Mucosa of gallbladder (tissue), 1 donor: ENCODE measurements around the gene RSPH6A. TPM values are rescaled to one million over a fixed set of nuclear protein-coding genes. Genes with fewer than 3 reads are reported as not detected.
A peak's percentile ranks its signal among the peaks of the same experiment; 100 is the strongest.

Experiments used
- DNase-seq: peaks from one replicate; pipeline ENCODE4 v3.0.0-alpha.2; 2020; ENCODE audit warnings: low spot score
- total RNA-seq: library from RNA; stranded (reverse); gene quantifications from one replicate; pipeline ENCODE4 v1.2.1, GENCODE V29; 2021
- donor health status: DM: no; HTN: no; CAD: no.

Gene RSPH6A
- total RNA-seq, 1 donor from 2014 or later = 0.09 TPM

- DNase-seq = no peak
These were observed 10.1 kb upstream of the RSPH6A start for GRCh38 chr19:45825263-45825605.

DNA sequence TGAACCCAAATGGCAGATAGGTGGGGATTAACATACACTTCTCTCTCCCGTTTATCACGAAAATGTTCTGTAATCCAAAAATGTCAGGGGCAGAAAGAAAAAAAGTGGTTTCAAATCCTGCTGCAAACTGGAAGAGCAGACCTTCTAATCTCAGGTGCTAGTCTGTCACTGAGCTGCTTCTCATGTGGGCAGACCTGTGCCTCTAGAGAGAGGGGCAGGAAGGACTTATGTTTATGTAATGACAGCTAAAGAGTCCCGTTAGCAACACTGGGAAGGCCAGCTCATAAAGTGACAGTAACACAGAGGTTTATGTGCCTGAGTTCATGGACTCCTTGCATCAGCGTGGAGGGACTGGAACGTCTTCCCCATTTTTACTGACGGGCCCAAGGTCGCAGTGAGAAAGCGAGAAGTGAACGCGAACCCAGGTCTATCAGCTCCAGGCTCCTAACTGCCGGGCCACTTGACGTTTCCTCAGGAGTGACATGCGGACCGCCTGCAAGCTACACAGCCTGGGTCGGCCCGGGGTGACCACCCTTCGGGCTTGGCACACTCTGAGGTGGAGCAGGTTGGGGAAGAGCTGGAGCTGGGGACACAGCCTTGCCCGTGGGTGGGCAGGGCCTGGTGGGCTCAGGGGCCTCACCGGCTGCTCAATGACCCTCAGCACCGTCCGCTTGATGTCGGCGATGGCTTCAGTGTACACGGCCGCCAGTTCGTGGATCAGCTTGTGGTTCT, 9.6 kb upstream of the RSPH6A start:
- no peak for DNase-seq

- DNase-seq = peak; percentile 37
These were observed 8.9 kb upstream of the RSPH6A start for GRCh38 chr19:45824041-45824471.

GRCh38 chr19:45823182-45823581, 8.1 kb upstream of the RSPH6A start:
- DNase-seq = no peak

GRCh38 chr19:45822716-45823115, 7.6 kb upstream of the RSPH6A start:
- DNase-seq = no peak

- DNase-seq = no peak
These were observed 6.5 kb upstream of the RSPH6A start for GRCh38 chr19:45821570-45821969.

- no peak for DNase-seq
These were observed 6.0 kb upstream of the RSPH6A start for GRCh38 chr19:45821103-45821521.

- no peak for DNase-seq
These were observed 5.5 kb upstream of the RSPH6A start for GRCh38 chr19:45820413-45821102.

- no peak for DNase-seq
These were observed 4.7 kb upstream of the RSPH6A start for GRCh38 chr19:45819769-45820168.

DNA sequence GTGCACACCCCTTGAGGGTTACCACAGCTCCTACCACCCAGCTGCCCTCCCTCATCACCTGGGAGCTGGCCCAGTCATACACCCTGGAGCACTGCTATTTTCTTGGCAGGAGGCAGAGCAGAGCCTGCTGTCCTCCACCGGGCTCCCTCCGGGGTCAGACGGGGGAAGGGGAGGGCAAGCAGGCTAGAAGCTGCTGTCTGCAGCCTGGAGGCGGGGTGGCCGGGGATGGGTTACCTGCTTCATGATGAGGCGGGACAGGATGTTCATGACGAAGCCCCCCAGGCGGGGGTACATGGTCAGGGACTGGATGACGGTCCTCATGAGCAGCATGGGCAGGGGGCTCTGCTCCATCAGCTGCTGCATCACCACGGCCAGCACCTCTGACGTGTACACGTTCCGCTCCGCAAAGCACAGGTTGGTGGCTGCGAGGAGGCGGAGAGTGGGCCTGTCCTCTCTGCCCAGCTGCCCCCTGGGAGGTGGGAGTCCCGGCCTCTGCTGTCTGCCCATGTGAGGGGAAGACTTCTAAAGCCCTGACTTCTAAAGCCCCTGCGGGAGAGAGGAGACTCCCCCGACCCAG, 2.7 kb upstream of the RSPH6A start:
- DNase-seq = no peak

- peak; percentile 94 for DNase-seq
These were observed 2.1 kb upstream of the RSPH6A start for GRCh38 chr19:45817010-45817724.

DNA sequence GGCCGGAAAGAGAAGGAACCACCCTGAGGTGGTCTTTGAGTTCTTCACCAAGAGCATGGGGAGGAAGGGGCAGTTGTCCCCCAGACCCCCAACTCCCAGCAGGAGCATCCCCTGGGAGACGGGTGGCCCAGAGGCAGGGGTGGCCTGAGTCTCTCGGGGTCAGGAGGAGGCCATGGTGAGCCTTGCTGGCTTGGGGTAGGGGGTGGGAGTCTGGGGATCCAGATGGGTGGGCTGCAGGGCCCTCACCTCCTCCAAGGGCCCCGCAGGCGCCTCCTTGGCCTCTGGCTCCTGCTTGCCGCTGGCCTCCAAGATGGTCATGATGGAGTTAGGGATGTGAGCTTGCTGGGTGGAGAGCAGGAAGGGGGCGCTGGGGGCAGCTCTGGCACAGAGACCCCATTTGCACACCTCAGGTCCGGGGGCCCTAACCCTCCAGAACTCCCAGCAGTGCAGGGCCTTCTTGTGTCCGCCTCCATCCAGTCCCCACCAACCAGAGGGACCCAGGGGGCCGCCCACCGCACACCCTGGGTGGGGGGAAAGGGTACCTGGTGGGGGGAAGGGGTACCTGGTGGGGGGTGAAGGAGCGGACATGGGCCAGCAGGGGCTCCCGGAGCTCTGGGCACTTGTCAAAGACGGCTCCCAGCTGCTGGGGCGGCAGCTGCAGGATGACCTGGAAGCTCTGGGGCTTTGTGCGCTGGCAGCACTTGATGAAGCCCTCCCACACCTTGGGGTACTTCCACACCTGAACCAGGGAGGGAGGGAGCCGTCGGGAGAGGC, 1.3 kb upstream of the RSPH6A start:
- DNase-seq = no peak

DNA sequence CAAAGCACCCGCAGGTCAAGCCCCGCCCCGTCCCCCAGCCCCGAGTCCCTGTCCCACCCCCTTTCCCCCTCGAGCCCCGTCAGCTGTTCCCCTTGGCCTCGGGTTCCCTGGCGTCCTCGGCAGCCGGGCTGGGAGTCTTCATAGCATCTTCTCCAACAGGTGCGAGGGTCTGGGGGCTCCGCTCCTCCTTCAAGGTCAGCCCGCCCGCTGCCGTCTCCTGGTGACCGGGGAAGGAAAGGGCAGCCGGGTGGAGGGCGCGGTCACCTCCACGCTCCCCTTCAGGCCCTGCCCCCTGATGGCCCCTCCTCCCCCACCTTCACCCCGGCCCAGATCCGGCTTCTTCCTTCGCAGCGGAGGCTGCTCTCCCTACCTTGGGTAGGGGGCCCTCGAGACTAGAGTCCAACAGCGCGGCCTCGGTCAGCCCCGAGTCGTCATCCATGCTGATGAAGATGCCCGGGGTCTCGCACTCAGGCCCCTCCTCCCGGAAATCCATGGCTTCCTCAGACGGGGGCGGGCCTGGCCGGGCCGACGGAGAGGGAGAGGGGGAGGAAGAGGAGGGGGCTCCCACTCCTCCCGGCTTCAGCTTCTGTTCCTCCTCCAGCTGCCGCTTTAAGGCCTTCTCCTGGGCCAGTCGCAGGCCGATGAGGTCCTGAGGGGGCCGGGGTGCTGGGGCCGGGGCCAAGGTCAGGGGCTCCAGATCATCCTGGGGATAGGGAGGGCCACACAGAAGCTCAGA, 541 bp upstream of the RSPH6A start:
- no peak for DNase-seq

DNA sequence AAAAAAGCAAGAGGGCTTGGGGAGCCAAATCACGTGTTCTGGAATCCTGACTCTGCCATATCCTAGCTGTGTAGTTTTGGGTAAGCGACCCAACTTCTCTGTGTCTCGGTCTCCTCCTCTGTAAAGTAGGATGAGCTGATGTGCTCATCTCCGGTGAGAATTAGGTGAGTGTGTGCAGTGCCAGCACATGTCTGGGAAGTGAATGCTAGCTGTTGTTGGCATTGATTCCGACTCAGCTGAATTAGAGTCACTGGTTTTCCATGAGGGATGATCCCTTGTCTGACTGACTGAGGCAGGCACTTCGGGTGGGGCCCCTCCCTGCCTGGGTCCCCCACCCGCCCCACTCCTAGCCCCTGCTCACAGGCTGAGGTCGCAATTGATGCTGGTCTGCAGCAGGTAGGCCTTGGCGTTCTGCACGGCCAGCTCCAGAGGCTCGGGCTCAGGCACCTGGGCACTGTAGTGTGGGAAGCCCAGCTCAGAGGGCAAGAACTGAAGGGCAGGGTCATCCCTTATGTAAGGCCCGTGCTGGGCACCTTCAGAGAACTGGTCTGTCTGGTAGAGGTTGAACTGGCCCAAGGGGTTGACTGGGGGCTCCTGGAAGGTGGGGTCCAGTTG, 835 bp downstream of the RSPH6A start:
- no peak for DNase-seq

DNA sequence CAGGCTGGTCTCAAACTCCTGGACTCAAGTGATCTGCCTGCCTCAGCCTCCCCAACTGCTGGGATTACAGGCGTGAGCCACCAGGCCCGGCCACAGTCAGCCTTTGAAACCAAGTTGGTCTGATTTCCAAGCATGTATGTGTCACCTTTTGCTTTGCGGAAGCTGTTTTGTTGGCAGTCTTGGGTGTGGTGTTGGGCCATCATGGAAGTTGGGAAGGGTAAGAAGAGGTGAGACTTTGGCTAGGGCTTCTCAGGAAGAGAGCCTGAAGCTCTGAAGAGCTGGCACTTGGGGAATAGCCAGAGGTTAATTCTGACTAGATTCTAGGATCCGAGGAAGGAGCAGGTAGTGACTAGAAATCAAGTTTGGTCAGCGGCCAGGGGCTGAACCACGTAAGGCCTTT, 2.8 kb downstream of the RSPH6A start:
- DNase-seq = no peak

DNA sequence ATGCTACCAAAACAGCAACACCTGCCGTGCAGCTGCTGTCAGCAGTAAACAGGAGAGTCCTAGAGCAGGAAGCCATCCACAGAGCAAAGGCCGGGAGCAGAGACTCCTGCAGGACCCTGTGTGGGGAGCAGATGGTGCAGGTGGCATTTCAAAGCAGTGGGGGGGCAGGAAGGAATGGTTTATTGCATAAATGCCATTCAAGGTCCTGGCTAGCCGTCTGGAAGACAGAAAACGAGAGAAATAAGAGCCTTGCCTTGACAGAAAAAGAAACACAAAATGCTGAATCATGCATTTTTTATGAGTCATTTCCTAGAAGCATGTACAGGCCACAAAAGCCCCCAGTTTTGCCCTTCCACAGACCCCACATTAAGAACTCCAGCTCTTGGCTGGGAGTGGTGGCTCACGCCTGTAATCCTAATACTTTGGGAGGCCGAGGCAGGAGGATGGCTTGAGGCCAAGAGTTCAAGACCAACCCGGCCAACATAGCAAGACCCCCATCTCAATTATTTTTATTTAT, 5.4 kb downstream of the RSPH6A start:
- no peak for DNase-seq

- no peak for DNase-seq
These were observed 9.4 kb downstream of the RSPH6A start for GRCh38 chr19:45805719-45806118.

DNA sequence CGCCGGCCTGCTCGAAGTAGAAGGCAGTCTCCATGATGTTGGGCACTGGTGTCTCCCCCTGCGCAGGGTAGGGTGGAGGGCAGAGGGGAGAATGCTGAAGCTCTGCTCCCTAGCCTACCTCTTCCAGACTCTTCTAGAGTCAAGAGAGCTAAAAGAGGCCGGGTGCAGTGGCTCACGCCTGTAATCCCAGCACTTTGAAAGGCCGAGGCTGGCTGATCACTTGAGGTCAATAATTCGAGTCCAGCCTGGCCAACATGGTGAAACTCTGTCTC, 10.2 kb downstream of the RSPH6A start:
- no peak for DNase-seq

DNA sequence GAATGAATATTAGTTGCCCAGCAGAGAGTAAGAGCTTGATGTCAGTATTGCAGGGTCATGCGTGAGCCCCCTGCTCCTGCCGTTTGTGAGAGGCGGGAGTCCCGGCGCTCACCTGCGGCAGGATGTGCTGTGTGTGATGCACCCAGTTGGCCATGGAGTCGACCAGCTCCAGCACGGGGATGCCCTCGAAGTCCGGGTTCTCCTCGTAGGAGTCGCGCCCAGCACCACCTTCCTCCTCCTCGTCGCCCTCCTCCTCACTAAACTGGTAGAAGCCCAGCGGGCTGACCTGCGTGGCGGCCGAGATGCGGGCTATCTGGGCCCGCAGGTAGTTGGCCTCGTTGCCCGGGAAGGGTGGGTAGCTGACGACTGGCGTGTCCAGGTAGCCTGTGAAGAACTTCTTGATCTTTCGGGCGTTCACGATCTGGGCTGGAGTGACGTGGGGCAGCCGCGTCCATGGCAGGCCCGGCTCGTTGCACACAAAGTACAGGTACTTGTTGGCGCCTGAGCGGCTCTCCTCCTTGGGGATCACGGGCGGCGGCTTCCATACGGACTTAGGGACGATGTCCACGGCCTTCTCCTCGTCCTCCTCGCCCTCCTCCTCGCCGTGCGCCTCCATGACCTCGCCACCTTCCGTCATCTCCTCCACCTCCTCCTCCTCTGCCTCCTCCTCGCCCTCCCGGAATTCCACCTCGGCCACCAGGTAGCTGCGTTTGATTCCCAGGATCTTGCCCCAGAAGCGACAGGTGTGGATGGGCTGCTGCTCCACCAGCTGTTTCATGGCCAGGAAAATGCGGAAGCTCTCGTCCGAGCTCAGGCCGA, 10.8 kb downstream of the RSPH6A start:
- no peak for DNase-seq
